MM.1S (cell line): ENCODE measurements around the gene CCDC187.

Experiments
- EZH2 ChIP-seq: fragments of 300-600 bp; sonication (generic); optimal IDR thresholded peaks from 2 replicates; pipeline ENCODE3; 2017; ENCODE audit warnings: low read depth, mild to moderate bottlenecking, antibody characterized with exemption, low read length, mixed read lengths
- EZH2phosphoT487 ChIP-seq: fragments of 300-600 bp; sonication (generic); IDR thresholded peaks from 2 replicates; pipeline ENCODE4 v1.6.1; 2018; ENCODE audit warnings: antibody characterized with exemption, low read length
- TF ChIP-seq, protein P1 (sequence below): fragments of 300-600 bp; sonication (generic); IDR thresholded peaks from 2 replicates; pipeline ENCODE4 v1.5.1; 2016; ENCODE audit warnings: antibody characterized with exemption, low read length, mixed read lengths

- TF ChIP-seq, protein P1, sequence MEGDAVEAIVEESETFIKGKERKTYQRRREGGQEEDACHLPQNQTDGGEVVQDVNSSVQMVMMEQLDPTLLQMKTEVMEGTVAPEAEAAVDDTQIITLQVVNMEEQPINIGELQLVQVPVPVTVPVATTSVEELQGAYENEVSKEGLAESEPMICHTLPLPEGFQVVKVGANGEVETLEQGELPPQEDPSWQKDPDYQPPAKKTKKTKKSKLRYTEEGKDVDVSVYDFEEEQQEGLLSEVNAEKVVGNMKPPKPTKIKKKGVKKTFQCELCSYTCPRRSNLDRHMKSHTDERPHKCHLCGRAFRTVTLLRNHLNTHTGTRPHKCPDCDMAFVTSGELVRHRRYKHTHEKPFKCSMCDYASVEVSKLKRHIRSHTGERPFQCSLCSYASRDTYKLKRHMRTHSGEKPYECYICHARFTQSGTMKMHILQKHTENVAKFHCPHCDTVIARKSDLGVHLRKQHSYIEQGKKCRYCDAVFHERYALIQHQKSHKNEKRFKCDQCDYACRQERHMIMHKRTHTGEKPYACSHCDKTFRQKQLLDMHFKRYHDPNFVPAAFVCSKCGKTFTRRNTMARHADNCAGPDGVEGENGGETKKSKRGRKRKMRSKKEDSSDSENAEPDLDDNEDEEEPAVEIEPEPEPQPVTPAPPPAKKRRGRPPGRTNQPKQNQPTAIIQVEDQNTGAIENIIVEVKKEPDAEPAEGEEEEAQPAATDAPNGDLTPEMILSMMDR, result no peak
- TF ChIP-seq EZH2 (no peak), EZH2phosphoT487 (no peak)
Observed at GRCh38 chr9:136314944-136315343, 11.1 kb upstream of the CCDC187 start.
